Mucosa of rectum (tissue), 2 donors: ENCODE data around the gene ASPDH.

Experiments used
- H3K27ac ChIP-seq, 2 donors: one replicate each; pipeline ENCODE4 v1.7.0; 2013; ENCODE audit warnings: inconsistent platforms in 2 of 2, low read depth in 2 of 2, low read length in 2 of 2
- H3K27me3 ChIP-seq, 2 donors: one replicate each; pipeline ENCODE4 v1.7.0; 2013; ENCODE audit warnings: low read length in 2 of 2; ENCODE audit not compliant: control insufficient read depth in 2 of 2, insufficient read depth in 2 of 2
- H3K36me3 ChIP-seq, 2 donors: one replicate each; pipeline ENCODE4 v1.7.0; 2013; ENCODE audit warnings: low read length in 2 of 2; ENCODE audit not compliant: control insufficient read depth in 2 of 2, insufficient read depth in 2 of 2
- H3K4me1 ChIP-seq, 2 donors: one replicate each; pipeline ENCODE4 v1.7.0; 2013; ENCODE audit warnings: low read length in 2 of 2, mild to moderate bottlenecking in 1 of 2; ENCODE audit not compliant: control insufficient read depth in 2 of 2, insufficient read depth in 2 of 2
- H3K4me3 ChIP-seq, 2 donors: one replicate each; pipeline ENCODE4 v1.7.0; 2013; ENCODE audit warnings: low read length in 2 of 2
- H3K9ac ChIP-seq, 2 donors: one replicate each; pipeline ENCODE4 v1.7.0; 2013; ENCODE audit warnings: low read length in 2 of 2, low read depth in 1 of 2, mild to moderate bottlenecking in 1 of 2
- H3K9me3 ChIP-seq, 2 donors: one replicate each; pipeline ENCODE4 v1.7.0; 2013; ENCODE audit warnings: low read length in 2 of 2; ENCODE audit not compliant: control insufficient read depth in 2 of 2
- donor health status: healthy.
- donor health status: Normal muscosa, but diverticular disease.

ASPDH gene

DNA sequence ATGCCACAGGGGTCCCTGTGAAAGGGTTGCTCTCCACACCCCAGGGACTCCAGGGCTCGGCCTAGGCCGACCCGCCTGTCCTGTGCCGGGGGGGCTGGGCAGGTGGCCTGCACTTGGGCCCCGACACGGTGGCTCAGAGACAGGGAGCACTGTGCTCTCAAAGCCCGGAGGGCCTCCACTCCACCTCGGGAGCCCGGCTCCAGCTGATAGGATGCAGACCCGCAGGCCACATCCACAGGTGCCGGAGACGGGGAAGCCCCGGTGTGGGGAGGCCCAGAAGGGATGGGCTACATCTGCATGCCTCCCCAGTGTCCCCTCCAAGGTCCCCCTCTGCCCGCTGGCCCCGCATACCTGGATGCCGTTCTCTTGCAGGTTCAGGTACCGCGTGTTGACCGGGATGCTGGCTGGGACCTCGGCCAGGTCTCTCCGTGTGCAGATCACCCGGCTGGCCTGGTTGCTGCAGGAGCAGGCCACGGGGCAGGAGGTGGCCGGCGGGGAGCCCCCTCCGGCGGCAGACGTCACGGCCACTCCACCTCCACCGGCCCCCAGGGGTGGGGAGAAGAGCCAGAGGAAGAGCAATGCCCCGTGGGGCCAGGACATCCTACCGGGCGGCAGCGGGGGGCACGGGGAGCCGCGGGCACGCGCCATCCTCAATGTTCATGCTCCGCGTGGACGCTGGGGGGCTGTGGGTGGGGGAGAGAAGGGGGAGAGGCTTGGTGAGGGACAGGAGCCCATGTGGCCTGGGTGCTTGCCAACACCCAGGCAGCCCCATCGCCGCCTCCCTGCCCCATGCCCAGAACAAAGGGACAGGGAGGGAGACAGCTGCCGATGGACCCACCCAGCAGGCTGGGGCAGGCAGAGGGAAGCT is 34.7 kb upstream of the ASPDH start:
- H3K4me1 ChIP-seq: no peaks in the 10 kb centered on the region

DNA sequence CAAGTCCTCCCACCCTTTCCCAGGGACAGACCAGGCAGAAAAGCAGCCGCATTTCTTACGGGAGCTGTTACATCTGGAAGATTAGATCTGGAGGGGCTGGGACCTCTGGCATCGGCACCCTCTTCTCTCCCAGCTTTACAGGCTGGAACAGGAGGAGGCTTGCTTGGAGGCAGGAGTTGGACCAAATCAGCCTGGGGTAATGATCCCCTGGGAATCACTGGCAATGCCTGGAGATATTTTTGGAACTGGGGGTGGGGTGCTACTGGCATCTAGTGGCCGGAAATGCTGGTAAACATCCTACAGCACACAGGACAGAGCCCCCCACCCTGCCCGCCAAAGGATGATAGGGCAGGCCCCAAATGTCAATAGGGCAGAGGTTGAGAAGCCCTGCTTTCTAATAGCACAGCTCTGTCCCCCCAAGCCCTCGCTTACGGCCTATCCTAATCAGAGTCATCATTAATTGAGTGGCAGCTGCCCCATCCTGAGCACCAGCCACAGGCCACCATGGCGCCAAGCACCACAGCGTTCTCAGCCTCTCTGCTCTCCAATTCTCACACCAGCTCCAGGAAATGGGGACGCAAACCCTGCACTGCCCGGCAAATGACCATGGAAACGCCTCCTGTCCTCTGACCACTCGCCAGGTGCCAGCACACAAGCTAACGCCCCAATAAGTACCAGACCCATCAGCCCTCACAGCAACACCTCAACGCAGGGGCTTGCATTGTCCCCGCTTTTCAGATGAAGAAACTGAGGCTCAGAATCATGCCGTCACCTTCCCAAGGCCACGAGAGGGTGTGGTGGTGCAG is 33.9 kb upstream of the ASPDH start:
- H3K4me3 ChIP-seq: no peak overlapping the region
- no peaks in the 10 kb centered on the region for H3K4me1 ChIP-seq
- H3K27ac ChIP-seq: no peak overlapping the region
- peaks cover 2 to 11% of the 10 kb centered on the region in 2 donors for H3K27me3 ChIP-seq
- H3K9me3 ChIP-seq: no peaks in the 10 kb centered on the region
- H3K36me3 ChIP-seq: no peaks in the 10 kb centered on the region
- no peak overlapping the region for H3K9ac ChIP-seq

More for the DNA sequence above, 34.7 kb upstream of the ASPDH start:
- no peaks in the 10 kb centered on the region for H3K9me3 ChIP-seq
- no peak overlapping the region for H3K27ac ChIP-seq
- H3K27me3 ChIP-seq: peaks cover 2 to 13% of the 10 kb centered on the region in 2 donors
- no peak overlapping the region for H3K9ac ChIP-seq
- H3K36me3 ChIP-seq: no peaks in the 10 kb centered on the region
- no peak overlapping the region for H3K4me3 ChIP-seq

DNA sequence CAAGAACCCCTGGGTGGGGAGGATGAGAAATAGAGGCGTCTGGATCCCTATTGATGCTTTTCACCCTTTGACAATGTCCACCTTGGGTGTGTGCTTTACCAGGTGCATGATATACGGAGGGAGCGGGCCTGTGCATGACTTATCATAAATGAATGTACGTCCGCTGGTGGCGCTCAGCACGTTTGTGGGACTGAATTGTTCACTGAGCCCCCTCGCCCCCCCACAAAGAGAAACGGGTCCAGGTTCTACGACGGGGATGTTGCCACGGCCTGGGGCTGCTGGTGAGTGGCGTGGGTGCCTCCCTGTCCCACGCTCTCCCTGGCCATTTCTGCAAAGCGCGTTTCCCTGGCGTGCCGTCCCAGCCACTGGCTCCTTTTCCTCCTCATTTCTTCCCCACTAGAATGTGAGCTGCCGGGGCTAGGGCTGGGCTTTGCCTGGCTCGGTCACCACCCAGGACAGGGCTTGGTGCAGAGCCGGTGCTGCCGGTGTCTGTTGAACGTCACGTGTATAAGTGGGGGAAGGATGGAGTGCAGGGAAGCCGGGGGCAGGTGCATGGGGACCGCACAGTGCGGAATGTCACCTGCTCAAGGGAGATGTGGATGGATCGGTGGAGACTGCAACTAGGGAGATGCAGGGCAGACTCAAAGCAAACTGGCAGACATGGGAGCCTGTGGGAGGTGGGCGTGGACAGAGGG is 33.0 kb upstream of the ASPDH start:
- H3K4me3 ChIP-seq: no peak overlapping the region

DNA sequence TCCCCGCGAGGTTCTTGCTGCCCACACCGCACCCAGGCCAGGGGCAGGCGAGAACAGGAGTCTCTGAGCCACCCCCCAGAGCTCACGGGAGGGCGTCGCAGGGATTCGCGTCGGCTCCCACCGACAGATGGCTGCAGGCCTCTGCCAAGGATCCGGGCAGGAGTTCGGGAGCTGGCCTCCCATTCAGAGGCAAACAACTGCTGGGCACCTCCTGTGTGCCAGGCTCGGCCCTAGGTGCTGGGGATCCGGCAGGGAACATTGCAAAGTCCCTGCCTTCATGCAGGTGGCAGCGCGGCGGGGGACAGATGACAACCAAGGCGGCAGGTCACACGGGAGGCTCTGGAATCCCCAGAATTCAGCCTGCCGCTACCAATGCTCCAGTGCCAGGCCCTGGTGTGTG is 29.2 kb upstream of the ASPDH start:
- Histone ChIP-seq H3K9ac (no peak overlapping the region), H3K27ac (no peak overlapping the region), H3K27me3 (no peaks in the 10 kb centered on the region), H3K36me3 (no peaks in the 10 kb centered on the region), H3K4me1 (no peaks in the 10 kb centered on the region), H3K9me3 (no peaks in the 10 kb centered on the region), H3K4me3 (no peak overlapping the region)

More for the DNA sequence above, 33.0 kb upstream of the ASPDH start:
- Histone ChIP-seq H3K36me3 (no peaks in the 10 kb centered on the region), H3K9me3 (no peaks in the 10 kb centered on the region), H3K4me1 (no peaks in the 10 kb centered on the region), H3K27ac (no peak overlapping the region), H3K27me3 (peaks cover 0 to 5% of the 10 kb centered on the region in 2 donors), H3K9ac (no peak overlapping the region)

DNA sequence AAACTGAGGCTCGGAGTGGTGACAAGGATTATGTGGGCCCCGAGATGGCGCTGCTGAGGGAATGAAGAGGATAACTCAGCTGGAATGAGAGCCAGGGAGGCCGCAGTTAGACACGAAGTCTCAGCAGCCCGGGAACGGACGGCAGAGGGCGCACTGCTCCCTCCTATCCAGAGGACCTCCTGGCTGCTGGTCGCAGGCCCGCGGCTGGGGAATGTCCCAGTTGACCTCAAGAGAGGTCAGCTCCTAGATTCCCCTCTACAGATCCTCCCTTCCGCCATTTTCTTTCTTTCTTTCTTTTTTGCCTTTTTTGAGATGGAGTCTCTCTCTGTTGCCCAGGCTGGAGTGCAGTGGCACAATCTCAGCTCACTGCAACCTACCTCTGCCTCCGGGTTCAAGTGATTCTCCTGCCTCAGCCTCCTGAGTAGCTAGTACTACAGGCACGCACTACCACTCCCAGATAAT is 24.1 kb upstream of the ASPDH start:
- Histone ChIP-seq H3K36me3 (no peaks in the 10 kb centered on the region), H3K27me3 (peaks cover 0 to 5% of the 10 kb centered on the region in 2 donors), H3K9me3 (peaks cover under 1% of the 10 kb centered on the region in 2 donors), H3K9ac (no peak overlapping the region), H3K27ac (no peak overlapping the region), H3K4me1 (no peaks in the 10 kb centered on the region), H3K4me3 (no peak overlapping the region)

DNA sequence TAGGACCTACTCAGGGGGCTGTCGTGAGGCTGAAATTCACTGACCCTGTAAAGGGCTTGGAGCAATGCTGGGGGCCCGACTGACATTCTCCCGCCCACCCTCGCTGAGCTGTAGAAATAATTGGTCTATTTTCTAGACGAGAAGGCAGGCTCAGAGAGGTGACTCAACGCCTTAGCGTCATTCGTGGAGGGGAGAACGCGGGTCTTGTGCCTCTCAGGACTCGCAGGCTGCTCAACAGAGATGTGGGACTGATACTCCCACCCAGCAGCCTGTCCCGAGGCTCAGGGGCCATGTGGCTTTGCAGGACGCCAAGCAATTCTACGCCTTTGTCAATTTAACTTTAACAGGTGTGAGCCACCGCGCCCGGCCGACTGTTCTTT is 23.6 kb upstream of the ASPDH start:
- H3K4me3 ChIP-seq: no peak overlapping the region
- H3K27me3 ChIP-seq: peaks cover 0 to 7% of the 10 kb centered on the region in 2 donors
- H3K27ac ChIP-seq: no peak overlapping the region
- H3K9me3 ChIP-seq: peaks cover 5 to 6% of the 10 kb centered on the region in 2 donors
- no peak overlapping the region for H3K9ac ChIP-seq
- H3K4me1 ChIP-seq: no peaks in the 10 kb centered on the region
- no peaks in the 10 kb centered on the region for H3K36me3 ChIP-seq

DNA sequence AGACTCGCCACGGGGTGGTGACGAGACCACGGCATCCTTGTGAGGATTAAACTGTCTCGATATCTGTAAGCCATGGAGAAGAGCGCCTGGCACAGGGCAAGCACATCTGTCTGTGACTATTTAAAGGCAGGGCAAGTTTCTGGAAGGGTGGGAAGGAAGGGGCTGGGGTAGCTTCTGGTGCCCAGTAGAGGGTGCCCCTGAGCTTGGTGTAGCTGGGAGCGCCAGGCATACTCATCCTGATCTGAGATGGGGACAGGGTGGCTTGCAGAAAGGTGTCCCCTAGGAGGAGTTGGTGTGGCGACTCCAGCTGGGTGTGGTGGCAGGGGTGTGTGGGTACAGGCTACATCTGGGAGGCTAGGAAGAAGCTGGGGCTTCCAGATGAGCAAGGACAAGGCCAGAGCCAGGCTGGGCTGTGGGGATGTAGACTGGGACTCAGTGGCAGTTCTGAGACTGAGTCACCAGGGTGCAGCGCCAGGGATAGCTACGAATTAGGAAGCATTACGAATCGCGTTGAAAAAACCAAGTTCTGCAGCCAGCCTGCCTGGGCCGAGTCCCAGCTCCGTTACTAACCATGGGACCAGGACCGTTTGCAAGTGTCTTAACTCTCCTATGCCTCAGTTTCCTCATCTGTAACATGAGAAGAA is 23.1 kb upstream of the ASPDH start:
- peaks cover 0 to 8% of the 10 kb centered on the region in 2 donors for H3K27me3 ChIP-seq
- no peak overlapping the region for H3K9ac ChIP-seq
- H3K4me3 ChIP-seq: no peak overlapping the region
- H3K9me3 ChIP-seq: peaks cover 5 to 6% of the 10 kb centered on the region in 2 donors
- no peaks in the 10 kb centered on the region for H3K4me1 ChIP-seq
- H3K27ac ChIP-seq: no peak overlapping the region
- H3K36me3 ChIP-seq: no peaks in the 10 kb centered on the region

DNA sequence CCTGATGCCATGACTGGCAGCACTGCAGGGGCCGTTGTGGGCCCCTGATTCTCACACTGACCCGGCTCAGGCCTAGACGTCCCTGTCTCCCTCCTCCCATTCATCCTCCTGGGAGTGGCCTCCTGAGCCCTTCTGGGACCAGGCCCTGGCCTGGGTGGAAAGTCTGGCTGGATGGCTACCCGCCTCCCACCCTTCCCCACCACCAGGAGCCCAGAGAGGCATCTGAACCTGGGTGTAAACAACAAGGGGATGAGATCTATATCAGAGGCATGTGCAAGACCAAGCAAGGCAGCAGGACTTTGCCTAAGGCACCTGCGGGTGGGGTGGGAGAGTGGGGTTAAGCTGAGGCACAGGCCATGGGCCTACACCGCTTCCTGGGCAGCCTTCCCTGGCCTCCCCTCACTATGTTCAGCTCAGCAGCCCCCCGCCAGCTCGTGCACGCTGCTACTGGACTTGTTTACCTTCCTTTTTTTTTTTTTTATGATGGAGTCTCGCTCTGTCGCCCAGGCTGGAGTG is 22.0 kb upstream of the ASPDH start:
- no peaks in the 10 kb centered on the region for H3K4me1 ChIP-seq
- H3K27me3 ChIP-seq: peaks cover 0 to 8% of the 10 kb centered on the region in 2 donors
- peaks cover 5 to 6% of the 10 kb centered on the region in 2 donors for H3K9me3 ChIP-seq
- H3K36me3 ChIP-seq: no peaks in the 10 kb centered on the region
- H3K9ac ChIP-seq: no peak overlapping the region
- H3K4me3 ChIP-seq: no peak overlapping the region
- no peak overlapping the region for H3K27ac ChIP-seq

DNA sequence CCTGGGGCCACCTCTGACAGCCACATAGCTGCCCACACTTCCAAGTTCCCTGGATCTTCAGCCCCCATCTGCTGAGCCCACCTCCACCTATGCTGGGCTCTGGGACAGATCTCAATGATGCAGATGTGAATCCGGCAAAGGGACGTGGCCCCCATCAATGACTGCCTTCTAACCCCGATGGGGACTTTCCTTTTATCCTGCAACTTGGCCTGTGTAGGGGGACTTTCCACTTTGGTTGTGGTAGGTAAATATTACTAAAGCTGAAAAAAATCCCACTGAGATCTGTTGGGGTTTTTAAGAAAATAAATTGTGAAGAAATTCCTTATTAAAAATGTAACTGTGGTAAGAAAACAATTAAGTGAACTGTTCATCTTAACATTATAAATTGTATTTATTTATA is 20.8 kb upstream of the ASPDH start:
- Histone ChIP-seq H3K9ac (no peak overlapping the region), H3K36me3 (no peaks in the 10 kb centered on the region), H3K9me3 (peaks cover 5 to 6% of the 10 kb centered on the region in 2 donors), H3K27ac (no peak overlapping the region), H3K4me3 (no peak overlapping the region), H3K27me3 (peaks cover 0 to 8% of the 10 kb centered on the region in 2 donors), H3K4me1 (no peaks in the 10 kb centered on the region)
